Stimulated activated CD4-positive, alpha-beta T cell treated with anti-CD3 and anti-CD28 coated beads, TNF-alpha, amount 100 ng/mL, for 24 hours (primary cell): ENCODE results near the gene BDKRB1.

Experiments
- DNase-seq, 3 experiments: peaks; one replicate each; pipeline ENCODE4 v3.0.0-alpha.2; 2020; ENCODE audit warnings: low read depth in 3 of 3

BDKRB1 gene

DNA sequence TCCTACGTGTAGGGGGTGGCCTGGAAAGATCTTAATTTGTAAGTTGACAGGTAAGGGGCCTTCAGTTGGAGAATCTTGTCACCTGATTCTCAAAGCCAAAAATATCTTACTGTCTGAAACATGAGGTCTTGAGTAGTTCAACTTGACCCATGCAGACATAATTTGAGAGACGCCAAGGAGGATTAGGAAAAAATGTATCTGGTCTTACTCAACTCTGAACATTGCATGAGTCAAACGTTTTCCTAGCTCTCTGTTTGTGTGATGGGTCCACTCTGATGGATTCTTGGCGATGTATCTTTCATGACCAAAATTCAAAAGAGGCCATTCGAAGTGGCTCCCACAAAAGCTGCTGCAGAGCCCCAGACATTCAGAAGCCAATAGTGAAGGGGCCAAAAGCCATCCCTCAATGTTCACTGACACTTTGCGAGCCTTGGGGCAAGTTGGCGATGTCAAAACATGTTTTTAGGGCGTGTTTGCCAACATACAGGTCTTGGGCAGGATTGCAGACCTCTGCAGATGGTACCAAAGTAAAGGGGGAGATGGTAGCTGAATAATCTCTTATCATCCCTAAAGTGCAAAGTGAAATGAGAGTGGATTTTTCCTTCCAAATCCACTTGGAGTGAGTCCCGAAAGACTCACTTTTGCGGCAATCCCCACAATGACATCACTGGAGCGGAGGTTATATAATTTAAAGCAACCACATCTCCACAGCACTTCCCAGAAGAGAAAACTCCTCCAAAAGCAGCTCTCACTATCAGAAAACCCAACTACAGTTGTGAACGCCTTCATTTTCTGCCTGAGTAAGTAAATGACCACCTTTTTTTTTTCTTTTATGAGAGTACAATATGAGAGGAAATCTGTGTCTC is at the start of gene BDKRB1:
BDKRB1 (plus strand) TSS at position 710 of the 866 bp plus-strand sequence. CDS start 7,473 bp downstream, outside the sequence.
- no peak for DNase-seq

DNA sequence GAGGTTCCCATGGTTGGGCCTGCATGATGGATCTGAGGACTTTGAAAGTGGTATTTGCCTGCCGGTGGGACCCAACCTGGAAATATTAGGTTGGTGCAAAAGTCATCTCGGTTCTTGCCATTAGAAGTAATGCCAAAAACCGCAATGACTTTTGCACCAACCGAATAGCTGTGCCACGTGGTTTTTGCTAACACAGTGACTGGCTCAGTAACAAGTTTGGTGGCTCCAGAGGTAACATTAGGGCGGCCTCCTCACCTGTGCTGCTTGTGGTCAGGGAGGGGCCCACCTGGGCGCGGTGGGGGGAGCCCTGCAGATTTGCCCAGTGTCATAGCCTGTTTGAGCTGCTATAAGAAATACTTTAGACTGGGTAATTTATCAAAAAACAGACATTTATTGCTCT is 49.5 kb upstream of the BDKRB1 start:
- DNase-seq, result no peak

DNA sequence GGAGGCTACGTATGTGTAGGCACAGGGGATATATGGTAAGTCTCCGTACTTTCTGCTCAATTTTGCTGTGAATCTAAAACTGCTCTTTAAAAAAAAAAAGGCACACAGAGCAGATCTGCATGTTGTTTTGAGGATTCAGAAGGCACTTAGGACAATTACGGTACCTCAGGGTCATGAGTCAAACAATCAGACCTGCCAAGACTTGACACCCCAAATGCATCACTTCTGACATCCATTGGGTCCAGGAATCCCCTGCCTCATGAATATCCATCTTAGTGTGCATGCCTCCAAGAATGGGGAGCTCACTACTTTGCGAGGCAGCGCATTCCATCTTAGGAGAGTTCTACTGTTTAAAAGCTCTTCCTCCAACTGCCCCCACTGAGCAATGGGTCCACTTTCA is 48.3 kb upstream of the BDKRB1 start:
- no peak for DNase-seq

DNA sequence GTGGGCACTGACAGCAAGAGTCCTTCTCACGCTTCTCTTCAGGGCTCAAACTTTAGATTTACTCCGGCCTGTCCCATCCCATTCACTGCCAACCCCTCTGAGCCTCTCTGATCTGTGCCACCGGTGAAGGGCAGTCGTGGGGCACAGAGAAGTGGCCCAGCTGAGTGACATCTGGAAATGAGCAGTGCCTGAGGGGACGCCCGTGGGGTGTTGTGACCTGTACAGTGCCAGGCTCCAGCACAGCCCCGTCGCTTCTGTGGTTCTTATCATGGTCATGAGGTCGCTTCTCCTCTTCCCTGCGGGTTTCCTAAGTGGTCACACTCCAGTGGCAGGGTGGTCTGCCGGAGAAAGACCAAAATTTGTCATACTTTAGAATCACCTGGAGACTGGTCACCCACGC is 47.3 kb upstream of the BDKRB1 start:
- no peak for DNase-seq

DNA sequence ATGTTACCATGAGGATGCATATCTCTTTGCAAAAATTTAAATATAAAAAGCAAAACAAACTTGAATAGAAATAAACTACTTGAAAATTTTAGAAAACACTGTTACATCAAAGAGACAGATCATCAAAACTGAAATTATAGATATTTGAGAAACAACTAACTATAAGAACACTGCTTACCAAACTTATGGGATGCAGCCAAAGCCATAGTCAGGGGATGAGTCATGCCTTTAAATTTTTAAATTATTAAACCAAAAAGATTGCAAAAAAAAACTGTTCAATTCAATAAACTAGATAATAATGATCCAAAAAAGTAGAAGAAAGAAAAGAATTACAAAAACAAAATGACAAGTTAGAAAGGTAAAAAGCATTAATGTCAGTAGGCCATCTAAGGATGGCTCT is 43.9 kb upstream of the BDKRB1 start:
- DNase-seq, result no peak

DNA sequence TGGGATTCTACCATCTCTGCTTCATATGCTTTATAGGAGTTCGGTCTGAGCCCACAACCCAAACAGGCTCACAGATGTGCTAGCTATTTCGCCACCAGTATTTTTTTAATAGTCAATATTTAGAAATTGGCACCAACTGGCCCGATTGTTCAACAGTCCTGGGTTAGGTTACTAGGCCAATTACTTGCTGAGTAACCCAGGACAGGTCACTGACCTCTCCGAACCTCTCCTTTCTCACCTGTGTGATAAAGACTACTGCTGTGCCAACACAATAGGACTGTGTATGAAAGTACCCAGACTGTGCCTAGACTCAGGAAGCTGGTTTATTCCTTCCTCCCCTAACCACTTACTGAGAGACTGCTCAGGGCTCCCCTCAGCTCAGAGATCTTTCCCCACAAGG is 43.1 kb upstream of the BDKRB1 start:
- no peak for DNase-seq

DNA sequence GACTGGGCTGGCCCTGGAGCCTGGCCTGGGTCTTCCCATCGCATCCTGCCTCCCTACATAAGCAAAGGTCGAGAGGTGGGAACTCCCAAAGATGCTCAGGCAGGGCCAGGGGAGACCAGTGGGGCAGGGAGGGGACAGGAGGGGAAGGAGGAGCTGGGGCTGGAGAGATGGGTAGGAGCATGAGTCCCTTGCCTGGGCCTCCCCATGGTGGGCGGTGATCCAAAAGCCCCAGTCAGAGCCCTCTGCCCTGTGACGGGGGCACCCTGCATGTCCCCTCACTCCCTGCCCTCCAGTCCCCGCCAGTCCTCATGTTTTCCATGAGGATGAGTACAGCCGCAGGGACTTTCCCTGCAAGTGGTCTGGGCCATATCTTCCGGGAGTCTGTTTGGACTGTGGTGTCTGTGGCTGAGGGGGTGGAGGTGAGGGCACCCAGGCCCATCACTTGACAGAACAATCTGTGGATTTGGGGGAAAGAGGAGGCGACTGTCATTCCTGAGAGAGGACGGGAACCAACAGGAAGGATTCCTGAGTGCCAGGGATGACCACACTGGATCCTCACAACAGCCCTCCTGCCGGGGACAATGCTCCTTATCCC is 42.0 kb upstream of the BDKRB1 start:
- DNase-seq, result no peak

DNA sequence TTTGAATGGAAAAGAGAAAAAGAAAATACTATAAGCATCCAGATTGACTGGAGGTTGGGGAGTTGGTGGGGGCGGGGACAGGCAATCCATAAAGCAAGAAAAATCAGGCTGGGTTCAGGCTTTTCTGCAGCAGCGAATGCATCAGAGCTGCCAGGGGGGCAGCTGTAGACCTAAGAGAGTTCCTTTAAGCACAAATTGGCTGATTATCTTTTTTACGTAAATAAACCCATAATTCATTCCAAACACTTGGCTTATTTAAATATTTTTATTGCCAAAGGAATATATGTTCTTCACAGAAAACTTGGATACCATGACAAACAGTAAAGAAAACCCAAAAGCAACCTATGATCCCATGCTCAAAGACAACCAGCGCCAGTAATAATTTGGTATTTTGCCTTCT is 41.2 kb upstream of the BDKRB1 start:
- no peak for DNase-seq

DNA sequence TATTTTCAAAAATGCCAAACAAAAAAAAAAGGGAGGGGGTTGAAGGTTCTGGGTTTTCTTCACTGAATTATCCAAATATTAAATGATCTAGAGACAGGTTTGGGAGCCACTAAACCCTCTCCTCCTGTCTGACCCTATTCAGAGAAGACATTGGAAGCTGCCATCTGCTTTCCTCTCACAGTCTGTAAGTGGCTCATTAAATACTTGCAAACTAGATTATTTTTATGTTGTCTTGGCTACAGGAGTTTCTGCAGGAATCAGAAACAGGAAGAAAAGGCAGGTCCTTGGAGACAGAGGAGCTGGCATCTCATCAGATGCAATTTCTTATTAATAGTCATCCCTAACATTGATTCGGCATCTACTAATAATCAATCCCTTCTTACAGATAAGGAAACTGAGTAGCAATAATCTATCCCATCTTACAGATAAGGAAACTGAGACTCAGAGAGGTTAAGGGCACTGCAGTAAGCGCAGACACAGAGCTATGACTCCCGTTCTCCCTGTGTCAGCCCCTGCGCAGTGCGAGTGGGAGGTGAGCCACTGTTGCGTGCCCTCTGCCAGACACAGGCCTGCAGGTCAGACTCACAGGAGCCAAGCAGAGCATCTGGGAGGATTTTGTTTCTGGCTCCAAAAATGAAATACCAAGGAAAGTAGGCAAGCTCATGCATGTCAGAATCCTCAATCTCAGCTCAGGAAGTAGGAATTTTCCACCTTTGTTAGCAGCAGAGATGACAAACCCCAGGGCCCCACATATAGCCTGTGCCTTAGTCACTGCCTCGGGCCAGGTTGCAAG is 40.4 kb upstream of the BDKRB1 start:
- DNase-seq, result no peak

DNA sequence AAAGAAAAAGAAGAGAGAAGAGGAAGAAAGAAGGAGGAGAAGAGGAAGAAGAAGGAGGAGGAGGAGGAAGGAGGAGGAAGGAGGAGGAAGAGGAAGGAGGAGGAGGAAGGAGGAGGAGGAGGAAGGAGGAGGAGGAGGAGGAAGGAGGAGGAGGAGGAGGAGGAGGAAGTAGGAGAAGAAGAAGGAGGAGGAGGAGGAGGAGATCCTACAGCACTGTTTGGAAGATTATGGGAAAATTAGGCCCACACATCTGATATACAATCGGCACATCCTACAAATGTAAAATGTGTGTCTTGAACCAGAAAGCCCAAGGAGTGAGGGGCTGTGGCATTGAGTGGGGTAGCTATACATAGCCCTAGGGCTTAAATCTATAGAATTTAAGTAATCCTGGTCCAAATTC is 39.4 kb upstream of the BDKRB1 start:
- DNase-seq, result no peak

DNA sequence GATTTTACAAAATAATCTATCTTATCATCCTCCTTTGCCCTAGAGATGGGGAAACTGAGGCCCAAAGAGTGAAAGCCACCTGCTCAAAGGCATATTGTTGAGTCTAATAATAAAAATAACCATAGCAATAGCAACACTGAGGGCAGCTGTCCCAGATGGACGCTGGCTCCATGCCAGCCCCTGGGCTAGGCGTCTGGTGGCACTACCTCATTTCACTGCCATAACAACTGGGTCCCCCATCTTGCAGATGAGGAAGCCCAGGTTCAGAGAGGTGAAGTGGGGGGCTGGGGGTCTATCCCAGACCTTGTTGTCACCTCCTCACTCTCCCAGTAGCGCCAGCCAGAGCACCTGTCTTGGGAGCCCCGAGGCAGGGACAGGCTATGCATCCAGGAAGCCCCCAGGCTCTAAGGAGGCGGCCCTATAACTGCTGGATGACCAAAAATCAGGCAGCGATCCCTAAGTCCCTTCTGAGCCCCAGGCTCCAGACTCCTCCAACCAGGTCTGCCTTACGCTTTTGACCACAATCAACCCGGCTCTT is 38.6 kb upstream of the BDKRB1 start:
- DNase-seq, result no peak

DNA sequence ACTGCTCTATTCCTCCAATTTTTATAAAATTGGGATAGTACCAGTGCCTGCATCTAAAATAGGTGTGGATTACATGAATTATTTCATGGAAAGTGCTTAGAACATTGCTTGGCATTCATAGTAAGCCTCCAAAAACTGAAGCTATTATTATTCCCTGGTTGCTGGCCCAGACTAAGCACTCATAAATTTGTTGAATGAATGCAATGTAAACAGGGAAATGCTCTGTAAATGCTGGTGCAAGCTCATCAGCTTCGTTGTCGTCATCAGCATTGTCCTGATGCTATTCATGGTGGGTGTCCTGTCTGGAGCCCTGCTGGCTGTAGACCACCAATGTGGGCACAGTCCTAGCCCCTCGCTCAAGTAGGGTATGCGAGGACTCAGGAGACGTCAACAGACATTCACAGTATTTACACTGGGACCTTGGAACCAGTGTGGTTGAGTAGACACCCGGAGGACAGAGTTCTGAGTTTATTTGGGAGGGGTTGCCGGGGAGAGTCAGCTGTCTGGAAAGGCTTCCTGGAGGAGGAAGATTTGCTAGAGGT is 34.8 kb upstream of the BDKRB1 start:
- DNase-seq, result no peak

DNA sequence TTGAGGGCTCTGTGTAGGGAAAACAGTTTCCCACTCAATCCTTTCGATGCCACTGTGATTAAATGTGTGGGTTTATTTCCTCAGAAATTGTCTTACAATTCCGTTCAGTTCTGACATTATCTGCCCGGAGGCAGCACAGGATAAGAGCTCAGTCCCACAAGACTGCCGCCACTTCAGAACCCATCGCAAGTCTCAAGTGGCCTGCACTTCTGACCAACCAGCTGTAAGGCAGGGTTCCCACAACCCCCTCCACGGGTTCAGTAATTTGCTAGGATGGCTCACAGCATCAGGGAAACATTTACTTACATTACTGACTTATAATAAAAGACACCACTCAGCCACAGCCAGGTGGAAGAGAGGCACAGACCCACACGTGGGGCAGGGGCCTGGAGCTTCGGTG is 34.2 kb upstream of the BDKRB1 start:
- DNase-seq, result no peak

DNA sequence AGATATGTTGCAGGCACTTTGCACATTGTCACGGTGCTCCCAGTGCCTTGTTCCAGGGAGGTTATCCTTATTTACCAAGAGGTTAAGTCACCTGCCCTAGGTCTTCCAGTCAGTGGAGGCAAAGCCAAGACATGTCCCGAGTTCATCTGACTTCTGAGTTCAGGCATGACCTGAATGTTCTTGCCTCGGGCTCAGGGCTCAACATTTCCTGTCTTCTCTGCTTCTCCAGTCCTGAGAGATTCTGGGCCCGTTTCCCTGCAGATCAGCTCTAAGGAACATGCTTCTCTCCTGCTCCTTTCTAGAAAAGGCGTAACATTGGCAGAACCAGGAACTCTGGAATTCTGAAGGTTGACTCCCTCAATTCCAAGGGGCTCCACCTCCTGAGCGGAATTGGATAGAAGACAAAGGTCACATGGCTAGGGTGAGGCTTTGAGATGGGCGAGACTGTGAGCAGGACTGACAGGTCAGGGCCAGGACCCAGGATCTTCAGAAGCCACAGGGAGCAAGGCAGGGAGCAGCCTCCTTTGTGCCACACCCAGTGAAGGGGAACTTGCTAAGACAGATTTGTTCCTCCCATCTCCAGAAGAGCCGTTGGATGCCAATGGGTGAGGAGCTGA is 31.4 kb upstream of the BDKRB1 start:
- no peak for DNase-seq

DNA sequence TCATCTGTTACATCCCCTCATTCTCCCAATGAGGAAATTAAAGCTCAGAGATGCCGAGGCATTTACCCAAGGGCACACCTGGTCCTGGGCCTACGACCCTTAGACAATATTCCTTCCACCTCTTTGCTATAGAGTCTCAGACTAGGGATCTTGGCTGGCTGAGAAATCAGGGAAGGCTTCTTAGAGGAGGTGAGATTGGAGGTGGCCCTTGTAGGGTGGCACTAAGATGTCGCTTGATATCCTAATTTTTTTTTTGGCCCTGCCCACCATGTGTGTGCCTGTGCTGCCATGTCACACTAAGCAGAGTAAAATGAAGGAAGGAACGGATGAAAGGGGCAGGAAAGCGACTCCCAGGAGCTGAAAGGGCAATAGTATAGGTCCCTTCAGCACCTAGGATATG is 30.8 kb upstream of the BDKRB1 start:
- DNase-seq, result no peak

DNA sequence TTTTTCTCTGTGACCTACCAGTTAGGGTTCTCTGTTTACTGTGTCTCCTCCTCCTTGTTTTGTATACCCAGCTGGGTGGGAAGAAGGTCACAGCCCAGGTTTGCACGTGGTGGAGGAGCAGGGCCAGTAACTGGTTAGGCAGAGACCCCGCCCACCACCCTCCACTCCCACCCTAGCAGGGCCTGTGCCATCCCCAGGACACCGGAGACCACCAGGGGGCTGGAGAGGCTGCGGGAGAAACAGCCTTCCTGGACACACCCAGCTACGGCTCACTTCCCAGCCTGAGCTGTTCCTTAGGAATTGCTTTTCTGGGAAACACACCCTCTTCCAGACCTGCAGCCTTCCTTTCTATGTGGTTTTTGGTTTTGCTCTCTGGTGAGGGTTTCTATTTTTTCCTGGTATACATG is 30.3 kb upstream of the BDKRB1 start:
- DNase-seq, result no peak

DNA sequence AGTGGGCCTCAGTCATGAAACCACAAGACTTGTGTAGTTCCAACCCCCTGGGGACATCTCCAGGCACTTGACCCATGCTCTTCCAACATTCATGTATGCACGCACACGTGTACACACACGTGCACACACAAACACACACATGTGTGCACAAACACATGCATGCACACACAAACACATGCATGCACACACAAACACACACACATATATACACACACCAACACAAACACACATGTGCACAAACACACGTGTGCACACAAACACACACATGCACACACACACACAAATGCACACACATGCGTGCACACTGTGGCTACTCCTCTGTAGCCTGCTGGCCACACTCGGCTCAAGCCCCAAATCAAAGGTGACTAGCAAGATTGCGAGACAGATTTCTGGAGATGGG is 28.6 kb upstream of the BDKRB1 start:
- DNase-seq, result no peak

DNA sequence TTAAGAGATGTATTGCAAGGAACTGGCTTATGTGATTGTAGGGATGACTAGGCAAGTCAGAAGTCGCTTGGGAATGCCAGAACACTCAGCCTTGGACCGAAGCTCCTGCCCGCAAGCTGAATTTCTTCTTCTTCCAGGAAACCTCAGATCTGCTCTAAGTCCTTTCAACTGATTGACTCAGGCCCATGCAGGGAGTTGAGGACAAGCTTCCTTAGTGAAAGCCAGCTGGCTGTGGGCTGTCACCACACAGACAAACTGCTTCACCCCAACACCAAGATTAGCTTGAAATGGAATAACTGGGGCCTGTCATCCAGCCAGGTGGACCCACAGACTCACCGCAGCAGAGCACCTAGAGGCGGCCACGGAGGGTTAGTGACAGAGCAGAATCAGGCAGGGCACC is 26.7 kb upstream of the BDKRB1 start:
- no peak for DNase-seq

DNA sequence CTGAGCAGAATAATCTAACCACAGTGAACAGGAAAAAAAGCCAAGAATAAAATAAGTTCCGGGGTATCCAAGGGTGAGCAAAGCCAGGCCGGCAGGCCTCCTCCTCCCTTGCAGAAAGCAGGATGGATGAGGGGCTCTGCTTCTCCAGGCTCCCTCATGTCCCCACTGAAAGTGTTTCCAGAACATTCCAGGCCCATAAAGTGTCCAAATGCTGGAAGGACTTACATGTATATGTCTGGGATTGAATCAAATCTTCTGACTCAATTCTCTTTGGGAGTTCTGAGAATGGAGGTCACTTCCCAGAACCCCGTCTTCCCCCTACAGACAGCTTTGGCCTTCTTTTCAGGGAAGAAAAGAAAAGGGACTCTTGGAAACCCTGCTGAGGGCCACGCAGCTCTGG is 25.0 kb upstream of the BDKRB1 start:
- DNase-seq, result no peak

DNA sequence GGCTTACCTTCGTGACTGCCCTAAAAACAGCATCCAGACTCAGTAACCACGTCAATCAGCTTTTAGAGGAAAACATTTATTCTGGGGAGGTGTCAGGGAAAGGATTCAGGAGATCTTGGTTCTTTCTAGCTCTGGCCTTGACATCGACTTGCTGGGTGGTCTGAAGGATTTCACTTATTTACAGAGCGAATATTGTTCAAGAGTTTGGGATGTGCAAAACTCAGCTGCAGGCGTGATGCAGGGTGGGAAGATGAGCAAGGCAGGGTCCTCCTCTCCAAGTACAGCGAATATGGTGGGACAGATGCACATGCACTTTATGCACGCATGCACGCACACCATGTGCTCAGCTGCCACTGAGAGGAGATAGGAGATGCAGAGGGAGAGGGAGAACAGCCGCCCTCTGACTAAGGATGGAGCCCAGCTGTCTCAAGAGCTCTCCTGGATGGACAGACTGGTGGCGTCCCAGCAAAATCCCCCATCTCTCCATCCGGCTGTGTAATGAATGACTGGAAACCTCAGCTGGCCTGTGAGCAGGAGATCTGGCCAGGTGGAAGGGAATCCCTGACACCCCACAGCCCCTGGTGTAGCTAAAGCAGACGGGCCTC is 24.4 kb upstream of the BDKRB1 start:
- DNase-seq, result no peak

DNA sequence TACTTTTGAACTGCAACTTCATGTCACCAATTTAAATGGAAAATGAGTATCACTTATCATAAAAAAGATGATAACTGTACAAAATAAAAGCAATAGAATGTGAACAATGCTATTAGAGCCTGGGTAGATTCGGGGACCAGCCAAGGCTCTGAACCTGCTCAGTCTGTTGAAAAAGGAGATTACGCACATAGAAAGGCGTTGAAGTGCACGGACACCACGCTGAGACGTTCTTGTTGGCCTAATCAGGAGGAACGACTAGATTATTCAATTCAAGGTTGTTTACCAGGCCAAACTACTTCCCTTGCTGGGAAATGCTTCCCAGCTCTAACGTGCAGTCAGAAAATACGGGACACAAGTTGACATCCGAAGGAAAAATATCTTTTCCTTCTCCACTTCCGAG is 23.5 kb upstream of the BDKRB1 start:
- DNase-seq, result no peak
